ENCODE results near the gene UGGT2. TPM values are rescaled to one million over a fixed set of nuclear protein-coding genes. Genes with fewer than 3 reads are reported as not detected.
"Not testable (repeated sequence)": the region's sequence is repeated elsewhere in the genome, so short reads cannot be mapped to it uniquely, and the experiment has no call there.

The UGGT2 gene
- total RNA-seq, 1 experiment from 2014 or later, result 36.9 TPM

DNA sequence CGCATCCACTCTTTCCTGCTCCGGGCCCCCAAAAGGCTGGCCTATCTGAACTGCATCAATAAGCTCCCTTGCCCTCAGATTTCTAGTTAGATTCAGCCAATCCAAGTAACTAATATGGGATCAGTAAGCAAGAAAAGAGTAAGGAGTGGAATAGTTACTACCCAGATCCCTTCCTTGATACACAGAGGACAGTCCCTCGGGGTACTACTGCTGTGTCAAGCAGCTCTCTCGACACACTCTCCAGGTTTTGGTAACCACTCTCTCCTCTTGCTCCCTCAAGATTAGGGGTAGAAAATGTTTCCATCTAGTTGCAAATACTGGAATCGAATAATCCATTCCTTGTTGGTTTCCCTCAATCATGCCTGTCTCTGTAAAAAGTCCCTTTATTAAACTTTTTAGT, 65.4 kb downstream of the UGGT2 start:
- Histone ChIP-seq H3K4me3 (no peak overlapping the region), H3K27me3 (replicated peaks) (no peaks in the 10 kb centered on the region), H3K36me3 (no peaks in the 10 kb centered on the region), H3K9me3 (replicated peaks) (no peaks in the 10 kb centered on the region), H3K4me1 (replicated peaks) (no peaks in the 10 kb centered on the region), H3K27ac (no peak overlapping the region)
- no peak for DNase-seq (ENCODE audit: low read depth in 1 of 2, low spot score in 2 of 2)

DNA sequence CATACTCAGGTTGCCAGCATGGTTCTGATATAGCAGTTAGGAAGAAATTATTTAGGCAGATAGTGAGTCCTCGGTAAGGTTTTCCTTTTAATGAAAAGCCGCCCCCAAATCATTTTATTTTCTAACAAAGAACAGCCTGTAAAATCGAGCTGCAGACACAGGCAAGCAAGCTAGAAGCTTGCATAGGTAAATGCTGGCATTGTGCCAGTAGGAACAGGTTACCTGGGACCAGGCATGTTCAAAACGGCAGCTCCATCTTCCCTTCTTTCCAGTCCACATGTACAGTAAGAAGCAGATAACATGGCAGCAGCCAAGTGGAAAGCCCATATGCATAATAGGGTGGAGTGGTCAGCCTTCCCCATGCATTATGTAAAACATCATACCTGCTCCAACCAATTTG, 71.1 kb downstream of the UGGT2 start:
- Histone ChIP-seq H3K27me3 (replicated peaks) (no peaks in the 10 kb centered on the region), H3K4me3 (no peak overlapping the region), H3K4me1 (replicated peaks) (no peaks in the 10 kb centered on the region), H3K36me3 (no peaks in the 10 kb centered on the region; the same call in 1 of the 2 replicates), H3K27ac (no peak overlapping the region), H3K9me3 (replicated peaks) (no peaks in the 10 kb centered on the region)
- no peak for DNase-seq (ENCODE audit: low read depth in 1 of 2, low spot score in 2 of 2)

DNA sequence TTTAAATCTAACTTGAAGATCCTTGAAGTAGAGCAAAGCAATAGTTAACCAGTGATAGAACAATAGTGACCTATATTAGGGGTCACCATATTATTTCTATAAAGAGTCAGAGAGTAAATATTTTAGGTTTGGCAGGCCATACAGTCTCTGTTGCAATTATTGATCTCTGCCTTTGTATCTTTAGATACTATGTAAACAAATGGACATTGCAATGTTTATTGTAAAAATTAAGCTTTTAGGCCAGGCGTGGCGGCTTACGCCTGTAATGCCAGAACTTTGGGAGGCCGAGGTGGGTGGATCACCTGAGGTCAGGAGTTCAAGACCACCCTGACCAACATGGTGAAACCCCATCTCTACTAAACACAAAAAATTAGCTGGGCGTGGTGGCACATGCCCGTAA, 80.5 kb downstream of the UGGT2 start:
- H3K4me1 ChIP-seq (replicated peaks); H3K9me3 ChIP-seq (replicated peaks); DNase-seq (ENCODE audit: low read depth in 1 of 2, low spot score in 2 of 2); H3K36me3 ChIP-seq; H3K27ac ChIP-seq; H3K27me3 ChIP-seq (replicated peaks); H3K4me3 ChIP-seq: not testable (repeated sequence)

DNA sequence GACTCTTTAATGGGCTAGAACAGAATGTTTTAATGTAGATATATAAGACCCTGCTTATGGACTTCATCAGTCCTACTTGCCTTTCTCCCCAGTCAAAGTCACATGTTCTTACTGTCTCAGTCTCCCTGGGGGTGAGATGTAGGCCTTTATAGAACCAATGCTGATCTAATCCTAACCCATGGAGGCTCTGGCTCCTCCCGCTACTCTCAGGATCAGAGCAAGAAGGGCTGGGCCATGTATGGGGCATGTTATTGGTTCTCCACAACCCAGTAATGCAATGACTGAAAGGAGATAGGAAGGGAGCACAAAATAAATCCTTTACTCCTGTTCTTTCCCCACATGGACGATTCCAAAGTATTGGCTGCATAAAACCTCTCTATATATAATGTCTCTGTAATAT, 82.3 kb downstream of the UGGT2 start:
- no peak for DNase-seq (ENCODE audit: low read depth in 1 of 2, low spot score in 2 of 2)

DNA sequence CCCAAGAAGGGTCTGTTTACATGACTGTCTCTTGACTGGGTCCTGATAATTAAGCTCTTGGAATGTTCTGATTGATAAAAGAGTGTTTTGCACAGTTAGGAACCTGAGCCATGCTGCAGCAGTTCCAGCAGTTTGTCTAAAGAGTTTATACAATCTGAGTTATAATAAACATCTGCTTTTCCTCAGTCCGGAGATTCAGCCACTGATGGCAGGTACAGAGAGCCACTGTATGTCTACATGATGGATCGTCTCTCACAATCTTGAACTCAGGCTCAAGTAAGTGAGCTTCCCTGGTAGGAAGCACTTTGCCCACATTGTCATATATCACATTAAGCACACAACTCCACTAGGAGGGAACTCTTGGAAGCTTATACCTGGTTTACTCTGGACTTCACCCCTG, 84.3 kb downstream of the UGGT2 start:
- DNase-seq (ENCODE audit: low read depth in 1 of 2, low spot score in 2 of 2), result no peak
- no peaks in the 10 kb centered on the region for H3K27me3 ChIP-seq (replicated peaks)

More for the DNA sequence above, 82.3 kb downstream of the UGGT2 start:
- H3K27ac ChIP-seq, result no peak overlapping the region
- H3K36me3 ChIP-seq, result no peaks in the 10 kb centered on the region
- H3K27me3 ChIP-seq (replicated peaks), result no peaks in the 10 kb centered on the region
- H3K9me3 ChIP-seq (replicated peaks), result no peaks in the 10 kb centered on the region
- no peak overlapping the region for H3K4me3 ChIP-seq
- H3K4me1 ChIP-seq (replicated peaks), result no peaks in the 10 kb centered on the region

DNA sequence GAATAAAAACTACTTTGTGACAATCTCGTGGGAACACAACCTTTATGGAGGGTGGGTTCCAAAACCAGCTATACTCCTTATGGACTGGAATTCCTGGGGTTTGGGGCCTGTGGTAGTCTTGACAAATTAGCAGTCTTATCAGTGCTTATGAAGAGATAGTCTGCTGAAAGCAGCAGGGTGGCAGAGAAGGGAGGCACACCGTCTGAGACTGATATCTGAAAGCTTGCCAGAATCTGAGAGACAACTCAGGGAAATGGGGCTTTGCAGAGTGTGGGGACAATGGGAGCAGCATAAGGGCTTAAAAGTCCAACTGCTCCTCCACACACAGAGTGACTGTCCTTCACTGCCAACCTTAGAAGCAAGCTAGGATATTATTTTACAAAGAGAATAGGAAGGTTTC, 95.9 kb downstream of the UGGT2 start:
- DNase-seq (ENCODE audit: low read depth in 1 of 2, low spot score in 2 of 2), result no peak
- H3K27ac ChIP-seq, result no peak overlapping the region
- no peak overlapping the region for H3K4me3 ChIP-seq
- no peaks in the 10 kb centered on the region for H3K27me3 ChIP-seq (replicated peaks)
- H3K4me1 ChIP-seq (replicated peaks), result no peaks in the 10 kb centered on the region
- no peaks in the 10 kb centered on the region for H3K9me3 ChIP-seq (replicated peaks)
- no peaks in the 10 kb centered on the region for H3K36me3 ChIP-seq

More for the DNA sequence above, 84.3 kb downstream of the UGGT2 start:
- Histone ChIP-seq H3K4me3 (no peak overlapping the region), H3K36me3 (no peaks in the 10 kb centered on the region), H3K4me1 (replicated peaks) (no peaks in the 10 kb centered on the region), H3K9me3 (replicated peaks) (no peaks in the 10 kb centered on the region), H3K27ac (no peak overlapping the region)

DNA sequence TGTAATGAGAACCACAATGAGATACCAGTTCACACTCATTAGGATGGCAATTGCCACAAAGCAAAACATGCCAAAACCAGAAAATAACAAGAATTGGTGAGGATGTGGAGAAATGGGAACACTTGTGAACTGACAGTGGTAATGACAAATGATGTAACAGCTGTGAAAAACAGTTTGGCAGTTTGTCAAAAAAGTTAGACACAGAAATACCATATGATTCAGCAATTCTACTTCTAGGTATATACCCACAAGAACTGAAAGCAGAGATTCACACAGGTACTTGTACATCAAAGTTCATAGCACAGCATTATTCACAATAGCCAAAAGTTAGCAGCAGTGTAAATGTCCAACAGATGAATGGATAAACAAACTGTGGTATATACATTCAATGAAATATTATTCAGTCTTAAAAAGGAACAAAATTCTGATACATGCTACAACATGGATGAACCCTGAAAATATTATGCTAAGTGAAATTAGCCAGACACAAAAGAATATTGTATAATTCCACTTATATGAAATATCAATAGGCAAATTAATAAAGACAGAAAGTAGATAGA, 96.5 kb downstream of the UGGT2 start:
- Histone ChIP-seq H3K27me3 (replicated peaks) (no peaks in the 10 kb centered on the region), H3K36me3 (no peaks in the 10 kb centered on the region)
- DNase-seq (ENCODE audit: low read depth in 1 of 2, low spot score in 2 of 2), result no peak

DNA sequence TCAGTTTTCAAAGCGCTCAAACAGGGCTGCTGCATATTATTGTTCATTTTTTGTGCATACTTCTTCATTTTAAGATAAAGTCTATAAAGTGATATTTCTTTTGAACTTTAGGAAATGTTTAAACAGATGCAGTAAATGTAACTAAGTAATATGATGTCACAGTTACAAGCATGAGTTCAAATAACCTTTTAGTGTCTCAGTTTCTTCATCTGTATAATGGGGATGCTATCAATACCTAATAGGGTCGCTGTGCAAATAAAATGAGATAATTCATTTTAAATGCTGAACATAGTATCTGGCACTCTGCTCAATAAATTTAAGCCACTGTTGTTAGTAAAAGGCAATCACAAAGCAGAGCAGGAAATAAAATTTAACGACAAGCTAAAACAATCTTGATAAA, 97.5 kb downstream of the UGGT2 start:
- Histone ChIP-seq H3K27ac (no peak overlapping the region), H3K4me3 (no peak overlapping the region), H3K4me1 (replicated peaks) (no peaks in the 10 kb centered on the region), H3K36me3 (no peaks in the 10 kb centered on the region), H3K9me3 (replicated peaks) (no peaks in the 10 kb centered on the region), H3K27me3 (replicated peaks) (no peaks in the 10 kb centered on the region)
- DNase-seq (ENCODE audit: low read depth in 1 of 2, low spot score in 2 of 2), result no peak

More for the DNA sequence above, 96.5 kb downstream of the UGGT2 start:
- Histone ChIP-seq H3K9me3 (replicated peaks) (no peaks in the 10 kb centered on the region), H3K4me3 (no peak overlapping the region), H3K4me1 (replicated peaks) (no peaks in the 10 kb centered on the region), H3K27ac (no peak overlapping the region)

DNA sequence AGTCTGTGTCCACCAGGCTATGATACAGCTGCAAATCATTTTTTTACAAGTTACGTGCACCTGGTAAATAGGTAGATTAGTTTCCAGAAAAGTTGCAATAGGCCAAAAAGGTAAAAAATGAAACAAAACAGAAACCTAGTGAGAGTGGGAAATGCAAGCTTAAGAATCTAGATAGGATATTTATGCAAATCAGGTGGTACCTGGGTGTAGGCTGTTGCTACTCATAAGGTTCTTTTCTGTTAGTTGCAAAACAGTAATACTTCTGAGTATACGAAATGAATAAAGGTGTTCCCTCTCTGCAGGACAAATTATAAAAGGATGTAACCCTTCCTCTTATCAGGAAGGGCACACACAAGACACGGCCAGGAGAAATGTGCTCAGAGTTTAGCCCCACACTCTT, 97.9 kb downstream of the UGGT2 start:
- Histone ChIP-seq H3K9me3 (replicated peaks) (no peaks in the 10 kb centered on the region), H3K4me1 (replicated peaks) (no peaks in the 10 kb centered on the region), H3K27me3 (replicated peaks) (no peaks in the 10 kb centered on the region), H3K36me3 (no peaks in the 10 kb centered on the region), H3K27ac (no peak overlapping the region), H3K4me3 (no peak overlapping the region)
- no peak for DNase-seq (ENCODE audit: low read depth in 1 of 2, low spot score in 2 of 2)

DNA sequence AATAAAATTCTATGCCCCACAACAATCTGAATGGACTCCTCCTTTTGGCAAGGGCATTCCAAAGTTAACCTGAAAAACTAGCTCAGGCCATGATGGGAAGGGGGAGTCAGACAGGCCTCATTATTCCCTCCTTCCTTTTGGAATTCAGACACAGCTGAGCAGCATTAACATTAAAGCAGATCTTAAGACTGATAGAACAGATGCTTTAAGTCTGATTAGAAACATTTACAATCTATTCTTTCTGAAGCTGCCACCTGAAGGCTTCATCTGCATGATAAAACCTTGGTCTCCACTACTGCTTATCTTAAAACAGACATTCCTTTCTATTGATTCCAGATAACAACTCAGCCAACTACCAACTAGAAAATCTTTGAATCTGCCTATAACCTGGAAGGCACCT, 98.9 kb downstream of the UGGT2 start:
- Histone ChIP-seq H3K27me3 (replicated peaks) (no peaks in the 10 kb centered on the region), H3K4me1 (replicated peaks) (no peaks in the 10 kb centered on the region), H3K9me3 (replicated peaks) (no peaks in the 10 kb centered on the region), H3K36me3 (no peaks in the 10 kb centered on the region), H3K27ac (no peak overlapping the region), H3K4me3 (no peak overlapping the region)
- DNase-seq (ENCODE audit: low read depth in 1 of 2, low spot score in 2 of 2), result no peak

DNA sequence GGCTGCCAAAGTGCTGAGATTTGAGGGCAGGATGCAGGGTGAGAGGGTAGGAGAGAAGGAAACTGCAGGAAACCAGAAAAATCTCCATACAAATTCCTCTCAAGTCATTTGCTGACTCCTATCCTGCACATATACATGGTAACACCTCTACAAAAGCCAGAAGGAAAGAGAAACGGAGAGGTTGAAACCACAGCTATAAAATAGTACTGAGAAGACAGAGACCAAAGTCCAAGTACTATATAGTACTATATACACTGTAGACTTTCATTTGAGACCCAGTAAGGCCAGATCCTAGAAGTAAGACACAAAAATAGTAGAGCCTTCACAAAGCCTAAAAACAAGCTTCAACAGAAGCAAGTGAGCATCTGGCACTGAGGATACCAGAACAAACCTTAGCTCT, 103.1 kb downstream of the UGGT2 start:
- H3K4me3 ChIP-seq, result no peak overlapping the region
- no peak for DNase-seq (ENCODE audit: low read depth in 1 of 2, low spot score in 2 of 2)
- H3K27me3 ChIP-seq (replicated peaks), result no peaks in the 10 kb centered on the region
- H3K4me1 ChIP-seq (replicated peaks), result no peaks in the 10 kb centered on the region
- H3K36me3 ChIP-seq, result no peaks in the 10 kb centered on the region; the same call in 1 of the 2 replicates
- no peak overlapping the region for H3K27ac ChIP-seq
- H3K9me3 ChIP-seq (replicated peaks), result no peaks in the 10 kb centered on the region

DNA sequence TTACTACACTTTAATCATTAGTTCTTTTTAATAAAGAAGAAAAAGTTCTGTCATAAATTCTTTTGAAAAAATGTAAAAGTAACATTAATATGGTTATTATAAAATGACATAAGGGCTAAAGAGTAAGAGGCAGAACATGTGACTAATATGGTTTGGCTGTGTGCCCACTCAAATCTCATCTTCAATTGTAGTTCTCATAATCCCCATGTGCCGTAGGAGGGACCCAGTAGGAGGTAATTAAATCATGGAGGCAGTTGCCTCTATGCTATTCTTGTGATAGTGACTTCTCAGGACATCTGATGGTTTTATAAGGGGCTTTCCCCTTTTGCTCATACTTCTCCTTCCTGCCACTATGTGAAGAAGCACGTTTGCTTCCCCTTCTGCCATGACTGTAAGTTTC, 104.5 kb downstream of the UGGT2 start:
- H3K9me3 ChIP-seq (replicated peaks), result no peaks in the 10 kb centered on the region
- no peak overlapping the region for H3K27ac ChIP-seq
- DNase-seq (ENCODE audit: low read depth in 1 of 2, low spot score in 2 of 2), result no peak
- H3K4me3 ChIP-seq, result no peak overlapping the region
- H3K27me3 ChIP-seq (replicated peaks), result no peaks in the 10 kb centered on the region
- H3K36me3 ChIP-seq, result no peaks in the 10 kb centered on the region; the same call in 1 of the 2 replicates
- no peaks in the 10 kb centered on the region for H3K4me1 ChIP-seq (replicated peaks)

DNA sequence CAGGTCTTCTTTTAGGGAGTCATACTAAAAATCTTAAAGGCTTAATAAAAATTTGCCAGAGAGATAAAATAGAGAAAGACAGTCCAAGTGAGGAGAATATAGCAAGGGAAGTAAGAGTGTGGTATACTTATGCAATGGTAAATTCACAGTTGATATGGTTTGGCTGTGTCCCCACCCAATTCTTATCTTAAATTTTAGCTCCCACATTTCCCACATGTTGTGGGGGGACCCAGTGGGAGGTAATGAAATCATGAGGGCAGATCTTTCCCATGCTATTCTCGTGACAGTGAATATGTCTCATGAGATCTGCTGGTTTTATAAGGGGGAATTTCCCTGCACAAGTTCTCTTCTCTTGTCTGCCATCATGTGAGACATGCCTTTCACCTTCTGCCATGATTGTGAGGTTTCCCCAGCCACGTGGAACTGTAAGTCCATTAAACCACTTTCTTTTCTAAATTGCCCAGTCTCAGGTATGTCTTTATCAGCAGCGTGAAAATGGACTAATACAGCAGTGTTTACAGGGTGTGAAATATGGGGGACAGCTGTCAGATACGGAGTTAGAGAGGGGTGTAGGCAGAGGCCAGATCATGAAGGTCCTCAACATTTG, 115.4 kb downstream of the UGGT2 start:
- no peaks in the 10 kb centered on the region for H3K27me3 ChIP-seq (replicated peaks)
- no peak overlapping the region for H3K27ac ChIP-seq
- no peak overlapping the region for H3K4me3 ChIP-seq
- H3K4me1 ChIP-seq (replicated peaks), result no peaks in the 10 kb centered on the region
- DNase-seq (ENCODE audit: low read depth in 1 of 2, low spot score in 2 of 2), result no peak
- H3K36me3 ChIP-seq, result peaks cover 28% of the 10 kb centered on the region
- H3K9me3 ChIP-seq (replicated peaks), result no peaks in the 10 kb centered on the region

DNA sequence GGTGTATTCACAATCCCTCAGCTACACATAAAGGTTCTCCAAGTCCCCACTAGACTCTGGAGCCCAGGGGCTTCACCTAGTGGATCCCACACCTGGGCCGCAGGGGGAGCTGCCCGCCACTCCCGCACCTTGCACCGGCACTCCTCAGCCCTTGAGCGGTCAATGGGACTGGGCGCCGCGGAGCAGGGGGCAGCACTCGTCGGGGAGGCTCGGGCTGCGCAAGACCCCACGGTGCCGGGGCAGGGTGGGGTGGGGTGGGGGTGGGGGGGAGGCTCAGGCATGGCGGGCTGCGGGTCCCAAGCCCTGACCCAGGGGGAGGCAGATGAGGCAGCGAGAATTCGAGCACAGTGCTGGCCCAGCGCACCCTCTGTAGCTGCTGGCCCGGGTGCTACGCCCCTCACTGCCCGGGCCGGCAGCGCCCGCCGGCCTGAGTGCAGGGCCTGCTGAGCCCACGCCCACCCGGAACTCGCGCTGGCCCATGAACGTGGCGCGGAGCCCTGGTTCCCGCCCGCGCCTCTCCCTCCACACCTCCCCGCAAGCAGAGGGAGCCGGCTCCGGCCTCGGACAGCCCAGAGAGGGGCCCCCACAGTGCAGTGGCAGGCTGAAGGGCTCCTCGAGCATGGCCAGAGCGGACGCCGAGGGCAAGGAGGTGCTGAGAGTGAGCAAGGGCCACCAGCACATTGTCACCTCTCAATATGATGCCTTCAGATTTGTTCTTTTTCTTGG, 121.7 kb downstream of the UGGT2 start:
- DNase-seq (ENCODE audit: low read depth in 1 of 2, low spot score in 2 of 2), result no peak

More for the DNA sequence above, 121.7 kb downstream of the UGGT2 start:
- Histone ChIP-seq H3K36me3 (peaks cover 36% of the 10 kb centered on the region), H3K9me3 (replicated peaks) (no peaks in the 10 kb centered on the region), H3K4me1 (replicated peaks) (no peaks in the 10 kb centered on the region), H3K27me3 (replicated peaks) (no peaks in the 10 kb centered on the region), H3K27ac (no peak overlapping the region), H3K4me3 (no peak overlapping the region)

Data from SJSA1 (cell line).